ENCODE measurements around the gene SH2D3C.

- TF ChIP-seq CTCF (IDR thresholded peaks at IDR 0.05 in 2 of 3, conservative IDR thresholded peaks at IDR 0.05 in 1 of 3; ENCODE audit: control insufficient read depth in 2 of 3, extremely low read depth in 1 of 3, insufficient read depth in 1 of 3, low read depth in 3 of 3, low read length in 3 of 3) (no peak), SIN3A (IDR thresholded peaks at IDR 0.05; ENCODE audit: low read depth, low read length) (no peak)
Observed at GRCh38 chr9:127776924-127777289, 1.6 kb downstream of the SH2D3C start.

Measured in GM12878 (cell line).